B cell (primary cell): ENCODE data around the gene TRIM25. TPM values are rescaled to one million over a fixed set of nuclear protein-coding genes. Genes with fewer than 3 reads are reported as not detected.

Experiments used
- ATAC-seq: fragments of 200-7000 bp; cut with Tn5 transposase; one replicate; pipeline ENCODE4 v1.10.0; 2021; ENCODE audit warnings: low read depth, mild to moderate bottlenecking, moderate number of reproducible peaks, moderate library complexity
- CTCF ChIA-PET: fragments of 350-600 bp; sonication (Branson Sonifier 250); formaldehyde crosslinking; loops from one replicate; lab custom pipeline; 2021; ENCODE audit warnings: antibody characterized with exemption, inconsistent platforms; lab: Charles Lee
- POLR2A ChIA-PET: fragments of 350-600 bp; sonication (Branson Sonifier 250); formaldehyde crosslinking; loops from one replicate; lab custom pipeline; 2021; ENCODE audit warnings: antibody characterized with exemption; lab: Charles Lee
- DNase-seq: peaks from one replicate; pipeline ENCODE4 v3.0.0; 2013
- H2AFZ ChIP-seq: 2 replicates; pipeline ENCODE4 v1.6.1; 2012; ENCODE audit warnings: mild to moderate bottlenecking, low read depth, low read length; ENCODE audit not compliant: insufficient read depth, poor library complexity, severe bottlenecking
- H3K27ac ChIP-seq, 2 donors: 1 replicate in 1 of 2; 2 replicates in 1 of 2; pipeline ENCODE4 v1.5.1; 2012 to 2013; ENCODE audit warnings: low read length in 2 of 2, mild to moderate bottlenecking in 2 of 2, moderate library complexity in 1 of 2
- H3K27me3 ChIP-seq, 4 experiments: fragments of 200-600 bp in 1 of 4; sonication (generic) in 1 of 4; replicated peaks in 1 of 4; 1 replicate in 2 of 4; 2 replicates in 2 of 4; pipeline versions ENCODE4 v1.6.1 to v1.7.0; 2013 to 2016; ENCODE audit warnings: low read length in 3 of 4, mild to moderate bottlenecking in 2 of 4, mixed read lengths in 1 of 4, moderate library complexity in 1 of 4; ENCODE audit not compliant: insufficient read depth in 4 of 4, control insufficient read depth in 3 of 4; ENCODE audit errors: control extremely low read depth in 1 of 4
- H3K36me3 ChIP-seq, 2 experiments: replicated peaks in 1 of 2; 1 replicate in 1 of 2; 2 replicates in 1 of 2; pipeline versions ENCODE4 v1.6.1 to v1.7.1; 2013; ENCODE audit warnings: low read length in 1 of 2; ENCODE audit not compliant: insufficient read depth in 2 of 2, control insufficient read depth in 1 of 2; ENCODE audit errors: control extremely low read depth in 1 of 2, extremely low read depth in 1 of 2
- H3K4me1 ChIP-seq, 2 donors: fragments of 200-600 bp in 1 of 2; sonication (generic) in 1 of 2; 1 replicate in 1 of 2; 2 replicates in 1 of 2; pipeline versions ENCODE4 v1.5.1 to v1.6.1; 2013 to 2017; ENCODE audit warnings: low read length in 2 of 2; ENCODE audit not compliant: control insufficient read depth in 2 of 2, insufficient read depth in 2 of 2
- H3K4me2 ChIP-seq: replicated peaks from 2 replicates; pipeline ENCODE3; 2012; ENCODE audit warnings: mild to moderate bottlenecking, low read depth, low read length; ENCODE audit not compliant: poor library complexity, severe bottlenecking
- H3K4me3 ChIP-seq, 5 experiments: fragments of 200-600 bp in 1 of 5; sonication (generic) in 1 of 5; 1 replicate in 3 of 5; 2 replicates in 2 of 5; pipeline versions ENCODE4 v1.5.1 to v1.7.0; 2011 to 2016; ENCODE audit warnings: low read length in 4 of 5, mild to moderate bottlenecking in 4 of 5, low read depth in 2 of 5, control low read depth in 1 of 5, moderate library complexity in 1 of 5; ENCODE audit not compliant: insufficient read depth in 1 of 5; ENCODE audit errors: control extremely low read depth in 1 of 5, extremely low read depth in 1 of 5
- H3K79me2 ChIP-seq: fragments of 200-600 bp; sonication (generic); one replicate; pipeline ENCODE4 v1.6.0; 2016; ENCODE audit warnings: low read length; ENCODE audit not compliant: control insufficient read depth, insufficient read depth
- H3K9ac ChIP-seq: fragments of 200-600 bp; sonication (generic); 2 replicates; pipeline ENCODE4 v1.6.1; 2017; ENCODE audit warnings: mild to moderate bottlenecking, low read length, moderate library complexity
- H3K9me3 ChIP-seq, 3 donors: one replicate each; pipeline versions ENCODE4 v1.6.1 to v1.7.1; 2013; ENCODE audit warnings: low read length in 2 of 3; ENCODE audit not compliant: control insufficient read depth in 2 of 3, insufficient read depth in 1 of 3; ENCODE audit errors: control extremely low read depth in 1 of 3
- H4K20me1 ChIP-seq: 2 replicates; pipeline ENCODE4 v1.6.0; 2012; ENCODE audit warnings: mild to moderate bottlenecking, low read length; ENCODE audit not compliant: insufficient read depth, control insufficient read depth, poor library complexity, severe bottlenecking
- H3K27ac Mint-ChIP-seq: one replicate; pipeline ENCODE4 v1.8.0; 2021; ENCODE audit warnings: mixed read lengths
- H3K27me3 Mint-ChIP-seq: one replicate; pipeline ENCODE4 v1.8.0; 2021; ENCODE audit warnings: mixed read lengths
- H3K4me1 Mint-ChIP-seq: one replicate; pipeline ENCODE4 v1.8.0; 2021; ENCODE audit warnings: mixed read lengths
- H3K4me3 Mint-ChIP-seq: one replicate; pipeline ENCODE4 v1.8.0; 2021; ENCODE audit warnings: mixed read lengths
- H3K9me3 Mint-ChIP-seq: one replicate; pipeline ENCODE4 v1.8.0; 2022; ENCODE audit warnings: mixed read lengths; ENCODE audit not compliant: insufficient read depth
- EZH2 ChIP-seq: IDR thresholded peaks from 2 replicates; pipeline ENCODE4 v1.6.1; 2012; ENCODE audit warnings: borderline replicate concordance, low read depth, mild to moderate bottlenecking, moderate library complexity, low read length; ENCODE audit not compliant: insufficient read depth, poor library complexity, severe bottlenecking
- WGBS: methylation state at CpG from one replicate; pipeline ENCODE4 v1.1.5; 2013; ENCODE audit warnings: missing lambda C conversion rate; ENCODE audit not compliant: insufficient coverage; 5-methylcytosine and 5-hydroxymethylcytosine counted together
- intact Hi-C: fragments of 100-400 bp; cut with micrococcal nuclease; formaldehyde crosslinking; loops from one replicate; pipeline ENCODE4 v1.10.0; 2022
- polyA plus RNA-seq: library from polyadenylated mRNA; depleted of rRNA; stranded (reverse); fragments of >200 nt; gene quantifications from 2 replicates; pipeline ENCODE4 v1.2.3, GENCODE V29; 2012
- total RNA-seq, 2 donors: library from RNA; stranded (reverse); fragments of 120-200 nt in 1 of 2; gene quantifications; 1 replicate in 1 of 2; 2 replicates in 1 of 2; pipeline versions ENCODE4 v1.2.3 to v1.2.4, GENCODE V29; 2013 to 2022
- TF ChIP-seq, protein P1 (sequence below): fragments of 200-600 bp; IDR thresholded peaks from one replicate; pipeline ENCODE4 v1.8.0; 2022; ENCODE audit warnings: antibody characterized with exemption, mild to moderate bottlenecking

TRIM25 gene
- total and polyA plus RNA-seq, 2 donors (not counting 1 experiment from before 2014, with no cell fraction given): 38.5 to 92.4 TPM

DNA sequence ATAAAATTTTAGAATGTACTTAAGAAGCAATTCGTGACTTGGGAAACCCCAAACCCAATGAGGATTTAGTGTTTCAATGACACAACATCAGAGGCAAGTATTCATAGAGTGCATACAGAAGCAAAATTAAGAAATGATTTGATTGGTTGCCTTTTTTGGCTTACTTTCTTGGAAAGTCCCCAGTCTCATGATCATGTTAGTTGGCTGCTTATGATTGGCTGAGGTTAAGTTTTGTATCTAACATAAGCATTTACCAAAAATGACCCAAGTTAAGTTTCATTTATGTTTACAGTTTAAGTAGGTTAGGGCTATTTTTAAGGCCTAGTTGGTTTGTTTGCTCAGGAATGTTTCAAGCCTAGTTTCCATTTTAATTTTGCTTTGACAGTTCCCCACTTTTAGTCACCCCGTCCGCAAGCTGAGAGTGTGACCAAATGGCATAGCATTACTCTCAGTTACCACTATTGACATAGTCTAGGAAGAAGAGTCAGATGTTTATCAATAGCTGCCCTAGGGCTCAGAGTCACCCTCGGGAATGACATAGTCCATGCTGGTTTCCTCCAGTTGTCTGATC is 43.7 kb downstream of the TRIM25 start:
- Histone ChIP-seq H3K9me3 (no peaks in the 10 kb centered on the region), H3K4me2 (no peak overlapping the region), H3K4me1 (peaks cover 4 to 7% of the 10 kb centered on the region in 2 donors), H3K36me3 (no peaks in the 10 kb centered on the region), H3K4me3 (no peak overlapping the region), H3K27ac (no peak overlapping the region), H2AFZ (no peak overlapping the region), H3K9ac (no peak overlapping the region), H3K27me3 (no peaks in the 10 kb centered on the region), H4K20me1 (no peaks in the 10 kb centered on the region), H3K79me2 (no peaks in the 10 kb centered on the region)
- Mint-ChIP-seq H3K27ac (peak overlapping the region; percentile 74), H3K27me3 (no peaks in the 10 kb centered on the region), H3K9me3 (no peaks in the 10 kb centered on the region), H3K4me1 (peaks cover 10% of the 10 kb centered on the region), H3K4me3 (no peak overlapping the region)
- 80% methylated on average over 1 of the region's 4 CpGs for WGBS
- DNase-seq (peak; percentile 23), ATAC-seq (peak; percentile 43)
- CTCF ChIA-PET: interaction anchor here (1.0 to 1.9 kb wide), 5 partner anchors 14 to 53 kb away, joined by 3 to 8 read pairs (median 3); no protein-coding TSS in a partner anchor
- intact Hi-C loops: no loop called here
- POLR2A ChIA-PET: no interaction called here
- TF ChIP-seq EZH2: no peak
- TF ChIP-seq, protein P1, sequence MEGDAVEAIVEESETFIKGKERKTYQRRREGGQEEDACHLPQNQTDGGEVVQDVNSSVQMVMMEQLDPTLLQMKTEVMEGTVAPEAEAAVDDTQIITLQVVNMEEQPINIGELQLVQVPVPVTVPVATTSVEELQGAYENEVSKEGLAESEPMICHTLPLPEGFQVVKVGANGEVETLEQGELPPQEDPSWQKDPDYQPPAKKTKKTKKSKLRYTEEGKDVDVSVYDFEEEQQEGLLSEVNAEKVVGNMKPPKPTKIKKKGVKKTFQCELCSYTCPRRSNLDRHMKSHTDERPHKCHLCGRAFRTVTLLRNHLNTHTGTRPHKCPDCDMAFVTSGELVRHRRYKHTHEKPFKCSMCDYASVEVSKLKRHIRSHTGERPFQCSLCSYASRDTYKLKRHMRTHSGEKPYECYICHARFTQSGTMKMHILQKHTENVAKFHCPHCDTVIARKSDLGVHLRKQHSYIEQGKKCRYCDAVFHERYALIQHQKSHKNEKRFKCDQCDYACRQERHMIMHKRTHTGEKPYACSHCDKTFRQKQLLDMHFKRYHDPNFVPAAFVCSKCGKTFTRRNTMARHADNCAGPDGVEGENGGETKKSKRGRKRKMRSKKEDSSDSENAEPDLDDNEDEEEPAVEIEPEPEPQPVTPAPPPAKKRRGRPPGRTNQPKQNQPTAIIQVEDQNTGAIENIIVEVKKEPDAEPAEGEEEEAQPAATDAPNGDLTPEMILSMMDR: no peak

DNA sequence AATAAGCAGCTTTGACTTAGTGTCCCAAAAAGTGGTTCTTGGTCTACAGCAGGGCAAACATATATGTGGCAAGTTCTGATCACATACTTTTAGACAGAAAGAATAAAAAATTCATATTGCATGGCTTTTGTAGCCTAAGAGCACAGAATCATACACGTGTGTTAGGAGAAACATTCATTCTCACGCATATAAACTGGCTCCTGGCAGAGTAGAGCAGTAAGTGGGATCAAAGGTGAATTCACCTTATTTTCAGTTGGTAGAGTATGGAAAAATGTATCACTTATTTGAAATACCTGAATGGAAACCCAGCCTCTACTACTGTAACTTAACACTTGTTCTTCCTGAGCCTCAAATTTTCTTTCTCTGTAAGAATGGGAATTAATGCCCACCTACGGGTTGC is 45.1 kb downstream of the TRIM25 start:
- Histone ChIP-seq H3K36me3 (no peaks in the 10 kb centered on the region), H2AFZ (no peak overlapping the region), H3K27ac (no peak overlapping the region), H3K27me3 (no peaks in the 10 kb centered on the region), H3K4me1 (peaks cover 4 to 7% of the 10 kb centered on the region in 2 donors), H3K4me3 (no peak overlapping the region), H4K20me1 (no peaks in the 10 kb centered on the region), H3K9ac (no peak overlapping the region), H3K79me2 (no peaks in the 10 kb centered on the region), H3K9me3 (no peaks in the 10 kb centered on the region), H3K4me2 (no peak overlapping the region)
- Mint-ChIP-seq H3K27ac (no peak overlapping the region), H3K4me3 (no peak overlapping the region), H3K9me3 (no peaks in the 10 kb centered on the region), H3K27me3 (no peaks in the 10 kb centered on the region), H3K4me1 (peaks cover 10% of the 10 kb centered on the region)
- intact Hi-C loops: loop anchor here (10.0 kb wide), 1 partner anchor 54 kb away; no protein-coding TSS in a partner anchor
- WGBS: 100% methylated on average over 3 of the region's 3 CpGs
- TF ChIP-seq, protein P1: no peak
- no peak for TF ChIP-seq EZH2
- no peak for DNase-seq
- POLR2A ChIA-PET: no interaction called here
- CTCF ChIA-PET: interaction anchor here (1.2 kb wide), 1 partner anchor 22 kb away, joined by 3 read pairs; no protein-coding TSS in a partner anchor
- ATAC-seq: no peak
